ENCODE data around the gene ACSS1. TPM values are rescaled to one million over a fixed set of nuclear protein-coding genes. Genes with fewer than 3 reads are reported as not detected.

Gene ACSS1
- total RNA-seq, 1 experiment from 2014 or later, result 2.8 TPM

DNA sequence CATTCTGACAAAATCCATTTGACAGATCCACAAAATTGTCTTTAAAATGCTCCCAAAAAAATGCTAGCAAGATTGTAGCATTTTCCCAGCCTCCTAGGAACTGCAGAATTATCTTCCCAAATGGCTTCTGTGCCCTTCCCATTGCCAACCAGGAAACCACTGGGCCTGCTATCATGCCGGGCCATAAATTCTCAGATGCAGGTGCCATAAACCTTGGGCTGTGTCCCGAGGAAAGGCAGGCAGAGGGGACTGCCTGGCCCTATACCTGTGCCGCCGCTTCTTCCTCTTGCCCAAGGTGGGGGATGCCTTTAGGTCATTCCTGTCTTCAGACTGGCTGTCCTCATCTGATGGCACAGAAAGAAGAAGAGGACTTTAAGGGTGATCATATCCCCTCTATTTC lies 21.2 kb upstream of the ACSS1 start:
- no peak for DNase-seq (ENCODE audit: extremely low read depth, low read depth)

- no peak for DNase-seq (ENCODE audit: extremely low read depth, low read depth)
These were observed 20.7 kb upstream of the ACSS1 start for GRCh38 chr20:25078662-25079061.

- DNase-seq (ENCODE audit: extremely low read depth, low read depth), result no peak
These were observed 19.8 kb upstream of the ACSS1 start for GRCh38 chr20:25077610-25078169.

GRCh38 chr20:25076731-25077609 lies 19.0 kb upstream of the ACSS1 start:
- peak; percentile 47 for DNase-seq (ENCODE audit: extremely low read depth, low read depth)

DNA sequence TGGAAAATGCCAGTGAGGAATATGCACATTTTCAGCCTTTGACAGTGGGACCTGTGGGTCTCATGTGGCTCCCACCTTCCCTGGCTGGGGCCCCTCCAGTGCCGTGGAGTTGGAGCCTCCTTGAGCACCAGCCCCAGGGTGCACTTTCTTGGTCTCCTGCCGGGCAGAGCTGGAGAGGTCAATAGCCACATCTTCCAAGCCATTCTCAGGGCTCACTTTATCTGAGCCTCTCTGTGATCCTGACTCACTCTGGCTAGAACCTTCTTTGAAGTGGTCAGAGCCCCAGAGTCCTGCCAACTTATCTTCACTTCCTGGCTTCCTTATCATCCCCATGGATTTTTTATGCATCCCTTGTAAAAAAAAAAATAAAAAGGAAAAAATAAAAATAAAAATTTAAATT lies 18.3 kb upstream of the ACSS1 start:
- no peak for DNase-seq (ENCODE audit: extremely low read depth, low read depth)

GRCh38 chr20:25073544-25073943 lies 15.6 kb upstream of the ACSS1 start:
- DNase-seq (ENCODE audit: extremely low read depth, low read depth), result no peak

GRCh38 chr20:25072226-25072811 lies 14.4 kb upstream of the ACSS1 start:
- DNase-seq (ENCODE audit: extremely low read depth, low read depth), result no peak

GRCh38 chr20:25071734-25072133 lies 13.8 kb upstream of the ACSS1 start:
- DNase-seq (ENCODE audit: extremely low read depth, low read depth), result no peak

DNA sequence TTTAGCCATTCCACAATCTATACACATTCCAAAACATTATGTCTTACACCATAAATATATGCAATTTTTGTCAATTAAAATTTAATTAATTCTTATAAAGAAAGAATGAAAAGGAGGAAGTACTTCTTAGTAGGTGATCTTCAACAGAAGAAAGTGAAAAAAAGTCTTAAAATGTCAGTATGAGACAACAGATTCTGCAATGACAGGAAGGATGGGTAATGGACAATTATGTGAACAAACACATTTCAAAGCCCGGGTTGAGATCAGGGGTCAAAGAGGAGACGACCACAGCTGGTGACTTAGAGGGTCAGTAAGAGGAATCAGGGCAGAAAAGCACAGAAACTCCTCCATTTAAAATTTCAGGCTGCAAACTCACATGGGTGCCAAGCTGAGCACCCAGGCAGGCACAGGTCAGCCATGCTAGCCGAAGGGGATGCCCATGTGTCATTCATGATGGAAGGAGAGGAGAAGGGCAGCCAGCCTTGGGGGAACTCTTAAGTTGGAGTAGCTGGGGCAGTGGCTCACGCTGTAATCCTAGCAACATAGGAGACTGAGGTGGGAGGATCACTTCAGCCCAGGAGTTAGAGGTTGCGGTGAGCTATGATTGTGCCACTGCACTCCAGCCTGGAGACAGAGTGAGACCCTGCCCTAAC lies 13.0 kb upstream of the ACSS1 start:
- no peak for DNase-seq (ENCODE audit: extremely low read depth, low read depth)

DNA sequence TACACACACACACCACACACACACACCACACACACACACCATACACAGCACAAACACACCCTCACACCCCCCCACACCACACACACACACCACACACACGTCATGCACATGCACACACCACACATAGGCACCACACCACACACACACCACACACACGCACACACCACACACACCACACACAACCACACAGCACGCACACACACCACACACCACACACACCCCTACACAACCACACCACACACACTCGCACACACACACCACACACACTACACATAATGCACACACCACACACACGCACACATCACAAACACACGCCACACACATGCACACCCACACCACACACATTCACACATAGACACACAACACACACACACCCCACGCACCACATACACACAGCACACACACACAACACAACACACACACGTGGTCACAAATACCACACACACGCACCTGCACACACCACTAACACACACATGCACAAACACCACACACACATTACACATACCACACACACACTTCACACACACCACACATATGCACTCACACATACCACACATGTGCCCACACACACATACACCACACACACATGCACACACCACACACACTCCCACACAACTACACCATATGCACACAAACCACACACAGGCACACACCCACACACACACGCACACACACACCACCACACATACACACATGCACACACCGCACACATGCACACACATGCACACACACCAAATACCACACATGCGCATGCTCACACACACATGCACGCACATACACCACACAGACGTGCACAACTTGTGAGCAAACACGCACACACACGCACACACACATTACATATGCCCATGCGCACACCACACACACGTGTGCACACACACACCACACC lies 9.4 kb upstream of the ACSS1 start:
- DNase-seq (ENCODE audit: extremely low read depth, low read depth), result no peak

GRCh38 chr20:25066386-25066785 lies 8.4 kb upstream of the ACSS1 start:
- DNase-seq (ENCODE audit: extremely low read depth, low read depth), result no peak

DNA sequence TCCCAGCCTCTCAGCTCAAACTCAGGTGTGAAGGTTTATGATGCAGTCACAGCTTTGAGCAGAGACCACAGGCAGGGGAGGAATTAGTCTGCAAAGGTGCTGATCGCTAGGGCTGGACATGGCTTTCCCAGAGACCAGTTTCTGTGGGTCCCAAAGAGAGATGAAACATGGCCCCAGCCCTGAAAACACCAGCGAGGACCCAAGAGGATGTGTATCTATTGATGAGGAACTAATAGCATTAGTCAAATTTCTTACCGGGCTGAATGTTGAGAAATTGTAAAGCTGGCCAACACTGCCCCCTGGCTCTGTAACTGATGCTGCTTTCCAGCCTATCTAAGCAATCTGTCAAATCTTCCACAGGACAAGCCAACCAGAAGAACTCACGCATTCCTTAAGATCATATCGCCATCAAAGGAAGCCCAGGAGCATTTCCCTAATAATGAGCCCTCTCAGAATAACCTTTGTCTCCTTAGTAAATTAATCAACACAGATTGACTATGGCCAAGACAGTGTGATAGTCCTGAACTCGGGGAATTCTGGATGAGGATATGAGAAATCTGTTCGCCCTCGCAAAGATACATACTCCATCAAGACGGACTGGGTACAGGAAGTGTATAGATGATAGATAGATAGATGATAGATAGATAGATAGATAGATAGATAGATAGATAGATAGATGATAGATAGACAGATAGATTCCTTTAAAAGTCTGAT lies 7.8 kb upstream of the ACSS1 start:
- DNase-seq (ENCODE audit: extremely low read depth, low read depth), result peak; percentile 43

DNA sequence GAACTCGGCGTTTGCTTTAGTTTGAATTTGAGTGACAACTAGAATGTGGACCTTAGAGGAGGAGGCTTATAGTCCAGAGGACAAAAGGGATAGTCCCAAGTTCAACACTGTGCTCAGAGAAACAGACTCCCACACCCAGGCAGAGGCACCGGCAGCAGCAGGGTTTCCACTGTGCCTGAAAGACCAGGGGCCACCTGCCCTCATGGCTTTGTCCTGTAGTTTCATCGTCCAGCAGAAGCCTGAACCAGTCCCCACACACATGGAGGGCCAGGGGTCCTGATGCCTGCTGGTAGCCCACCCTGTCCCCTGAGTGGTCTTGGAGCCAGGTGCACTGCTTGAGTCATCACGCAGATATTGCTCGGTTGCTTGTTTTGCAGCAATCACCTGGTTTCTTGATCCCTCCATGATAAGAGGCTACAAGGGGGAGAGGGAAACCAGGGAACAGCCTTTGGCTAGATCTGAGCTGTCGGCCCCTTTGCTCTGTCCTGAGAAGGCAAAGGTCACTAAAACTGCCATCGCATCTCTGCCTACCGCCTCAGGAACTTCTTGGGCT lies 7.2 kb upstream of the ACSS1 start:
- DNase-seq (ENCODE audit: extremely low read depth, low read depth), result no peak

DNA sequence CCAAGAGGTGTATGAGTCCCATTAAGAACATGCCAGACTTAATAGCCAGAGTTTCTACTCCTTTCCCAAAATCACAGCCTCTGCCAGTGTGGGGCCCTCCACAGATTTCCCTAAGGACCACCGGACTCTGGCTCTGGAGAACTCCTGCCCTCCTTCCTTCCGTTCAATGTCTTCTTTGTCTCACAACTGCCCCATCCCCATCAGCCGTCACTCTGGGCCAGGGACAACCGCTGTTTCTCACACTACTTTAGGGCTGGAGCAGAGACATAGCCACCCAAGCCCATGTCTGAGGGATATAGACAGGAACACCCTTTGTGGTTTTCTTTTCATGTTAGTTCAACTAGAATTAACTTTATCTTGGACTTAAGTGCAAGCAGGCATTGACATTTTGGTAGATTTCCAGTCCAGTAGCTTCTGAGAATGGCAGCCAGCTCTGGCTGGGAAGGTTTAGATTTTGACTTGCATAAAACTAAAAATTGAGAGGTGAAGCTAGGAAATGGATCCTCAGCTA lies 6.7 kb upstream of the ACSS1 start:
- no peak for DNase-seq (ENCODE audit: extremely low read depth, low read depth)

DNA sequence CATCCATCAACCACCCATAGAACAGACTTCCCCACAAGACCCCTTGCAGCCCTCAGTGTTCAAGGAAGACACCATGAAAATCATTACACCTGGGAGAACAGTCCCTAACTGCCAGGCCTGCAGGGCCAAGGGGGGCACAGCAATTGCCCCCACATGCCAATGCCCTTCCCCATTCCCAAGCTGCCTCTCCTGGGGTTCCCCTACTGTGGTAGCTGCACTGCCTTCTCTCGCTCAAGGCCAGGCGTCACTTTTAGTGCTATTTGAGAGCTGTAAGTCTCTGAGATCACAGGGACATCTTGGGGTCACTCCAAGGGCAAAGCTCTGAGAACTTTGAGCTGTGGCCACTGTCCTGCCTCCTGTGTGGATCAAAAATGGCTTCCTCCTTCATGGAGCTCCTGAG lies 6.0 kb upstream of the ACSS1 start:
- DNase-seq (ENCODE audit: extremely low read depth, low read depth), result no peak

- DNase-seq (ENCODE audit: extremely low read depth, low read depth), result no peak
These were observed 5.6 kb upstream of the ACSS1 start for GRCh38 chr20:25063546-25063945.

DNA sequence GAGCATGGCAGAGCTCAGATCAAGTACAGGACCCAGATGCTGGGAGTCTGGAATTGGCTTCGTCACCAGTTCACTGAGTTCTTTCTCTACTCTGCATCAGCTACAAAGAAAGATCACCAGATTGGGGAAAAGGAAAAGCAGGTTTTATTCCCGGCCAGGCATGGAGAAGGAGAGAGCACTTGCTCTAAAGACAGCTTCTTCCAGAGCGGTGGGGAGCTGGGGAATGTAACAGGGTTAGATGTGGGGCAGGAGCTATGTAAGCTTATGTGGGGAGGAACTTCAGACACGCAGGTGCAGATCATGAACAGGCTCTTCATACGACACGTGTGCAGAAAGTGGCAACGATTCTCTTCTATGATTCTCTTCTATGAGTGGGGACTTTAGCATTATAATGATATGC lies 4.9 kb upstream of the ACSS1 start:
- no peak for DNase-seq (ENCODE audit: extremely low read depth, low read depth)

GRCh38 chr20:25061821-25062530 lies 4.0 kb upstream of the ACSS1 start:
- DNase-seq (ENCODE audit: extremely low read depth, low read depth), result no peak
